HepG2 (cell line): ENCODE results near the gene PTPN18. TPM values are rescaled to one million over a fixed set of nuclear protein-coding genes. Genes with fewer than 3 reads are reported as not detected.

Experiments used
- CCAR2 ChIP-seq: fragments of 200-400 bp; formaldehyde crosslinking; optimal IDR thresholded peaks from 2 replicates; pipeline ENCODE3; 2018; ENCODE audit warnings: low read depth, mild to moderate bottlenecking, low read length, moderate library complexity
- ELF4 ChIP-seq: sonication (generic); formaldehyde crosslinking; IDR thresholded peaks from 2 replicates; pipeline ENCODE4 v1.5.0; 2020; ENCODE audit warnings: missing genetic modification reagents, mild to moderate bottlenecking, moderate library complexity, borderline replicate concordance
- ERF ChIP-seq: IDR thresholded peaks from 2 replicates; pipeline ENCODE4 v1.6.1; 2018; ENCODE audit warnings: missing biosample characterization, missing genetic modification reagents
- NFAT5 ChIP-seq: sonication (generic); formaldehyde crosslinking; IDR thresholded peaks from 2 replicates; pipeline ENCODE4 v1.4.0; 2020; ENCODE audit warnings: missing genetic modification reagents
- ONECUT2 ChIP-seq: sonication (generic); formaldehyde crosslinking; IDR thresholded peaks from 2 replicates; pipeline ENCODE4 v1.4.0; 2020; ENCODE audit warnings: missing genetic modification reagents
- RBM39 ChIP-seq: fragments of 200-400 bp; formaldehyde crosslinking; IDR thresholded peaks from one replicate; pipeline ENCODE4 v1.6.1; 2018; ENCODE audit warnings: antibody characterized with exemption, mild to moderate bottlenecking, low read depth, low read length; ENCODE audit not compliant: poor library complexity, severe bottlenecking
- RORA ChIP-seq: sonication (generic); formaldehyde crosslinking; IDR thresholded peaks from 2 replicates; pipeline ENCODE4 v1.5.0; 2020; ENCODE audit warnings: mild to moderate bottlenecking, missing genetic modification reagents, moderate library complexity
- THYN1 ChIP-seq: sonication (generic); formaldehyde crosslinking; IDR thresholded peaks from 2 replicates; pipeline ENCODE4 v1.8.1; 2023; ENCODE audit warnings: low read depth, mild to moderate bottlenecking, moderate library complexity, missing genetic modification reagents, borderline replicate concordance
- ZFP62 ChIP-seq: sonication (generic); formaldehyde crosslinking; IDR thresholded peaks from 2 replicates; pipeline ENCODE4 v1.4.0; 2020; ENCODE audit warnings: missing genetic modification reagents
- ZNF263 ChIP-seq: sonication (generic); formaldehyde crosslinking; IDR thresholded peaks from 2 replicates; pipeline ENCODE4 v1.4.0; 2020; ENCODE audit warnings: missing genetic modification reagents
- ZNF44 ChIP-seq: sonication (generic); formaldehyde crosslinking; IDR thresholded peaks from 2 replicates; pipeline ENCODE4 v1.5.1; 2020; ENCODE audit warnings: mild to moderate bottlenecking, missing genetic modification reagents
- ZNF589 ChIP-seq: sonication (generic); formaldehyde crosslinking; conservative IDR thresholded peaks from 2 replicates; pipeline ENCODE4 v1.8.0; 2022; ENCODE audit warnings: mild to moderate bottlenecking, moderate library complexity, missing genetic modification reagents
- ZNF597 ChIP-seq: sonication (generic); formaldehyde crosslinking; IDR thresholded peaks from 2 replicates; pipeline ENCODE4 v1.5.0; 2020; ENCODE audit warnings: missing genetic modification reagents
- polyA plus RNA-seq, 8 experiments: library from polyadenylated mRNA; depleted of rRNA in 3 of 8; stranded (reverse) in 7 of 8; unstranded in 1 of 8; fragments of >200 nt; fragmentation: Illumina TruSeq in 4 of 8; extraction: Trizol in 4 of 8; gene quantifications; 2 replicates each; pipeline versions ENCODE4 v1.2.1 to v1.2.3, GENCODE V29; 2011 to 2016; ENCODE audit warnings: low read depth in 4 of 8, missing spikeins in 1 of 8, mixed read lengths in 1 of 8; ENCODE audit not compliant: insufficient read depth in 1 of 8
- total RNA-seq, 5 experiments: library from RNA; depleted of rRNA; stranded (reverse); fragments of >200 nt; fragmentation: Illumina TruSeq; extraction: Trizol; gene quantifications; 2 replicates each; pipeline ENCODE4 v1.2.3, GENCODE V29; 2016; ENCODE audit warnings: low read depth in 1 of 5
- TF ChIP-seq, protein P1 (sequence below): sonication (generic); formaldehyde crosslinking; IDR thresholded peaks from 2 replicates; pipeline ENCODE4 v1.4.0; 2020; ENCODE audit warnings: mild to moderate bottlenecking, missing genetic modification reagents, borderline replicate concordance
- TF ChIP-seq, protein P2 (sequence below): sonication (generic); formaldehyde crosslinking; IDR thresholded peaks from 2 replicates; pipeline ENCODE4 v1.8.0; 2022; ENCODE audit warnings: mild to moderate bottlenecking, missing genetic modification reagents; ENCODE audit not compliant: insufficient replicate concordance

The PTPN18 gene
- total and polyA plus RNA-seq, 2 of the 13 experiments (the other 11 are each of a cell fraction or from before 2014, with no cell fraction given): 14.8 to 39.6 TPM

DNA sequence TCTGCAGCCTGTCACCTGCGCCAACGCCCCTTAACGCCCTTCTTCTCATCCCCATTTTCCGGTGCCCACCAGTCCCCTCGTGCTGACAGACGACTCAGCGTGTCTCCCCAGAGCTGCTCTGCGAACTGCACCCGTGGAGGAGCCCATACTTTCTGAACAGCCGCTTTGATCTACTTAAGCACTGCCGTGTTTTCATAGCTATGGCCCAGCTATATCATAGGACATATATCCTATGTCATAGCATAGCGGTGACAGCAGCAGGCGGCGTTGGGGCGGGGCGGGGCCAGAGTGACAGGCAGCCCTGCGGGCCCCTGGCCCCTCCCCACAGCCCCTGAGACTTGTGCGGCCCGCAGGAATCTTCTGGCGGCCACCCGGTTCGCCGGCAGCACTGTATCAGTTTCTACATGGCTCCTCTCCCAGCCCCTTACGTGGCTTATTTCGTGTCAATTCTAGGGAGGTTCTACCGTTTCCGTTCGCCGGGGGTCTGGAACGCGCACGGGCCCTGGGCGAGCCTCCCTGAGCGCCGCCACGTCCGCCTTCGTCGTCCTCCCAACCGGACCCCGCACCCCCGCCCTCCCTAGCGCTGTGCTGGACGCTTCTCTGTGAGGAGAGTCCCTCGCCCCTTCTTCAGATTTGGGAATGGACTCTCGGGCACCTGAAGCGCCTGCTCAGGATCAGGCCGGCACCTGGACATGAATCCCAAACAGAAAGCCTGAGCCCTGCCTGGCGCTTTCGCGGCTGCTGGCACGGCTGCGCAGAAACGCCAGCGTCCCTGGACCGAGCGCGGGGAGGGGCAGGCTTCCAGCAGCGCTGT lies 35.4 kb downstream of the PTPN18 start (continued):
- TF ChIP-seq CCAR2 (no peak), RORA (no peak), ZNF263 (peak; percentile 65), RBM39 (peak; percentile 13), ONECUT2 (CRISPR knock-in tag) (no peak), ZNF44 (CRISPR knock-in tag) (peak; percentile 47; the same call in 1 of the 2 replicates), ELF4 (CRISPR knock-in tag) (peak; percentile 7; the same call in 1 of the 2 replicates), NFAT5 (CRISPR knock-in tag) (no peak), ZNF589 (CRISPR knock-in tag) (no peak; the same call in 1 of the 2 replicates), ZFP62 (CRISPR knock-in tag) (no peak), THYN1 (CRISPR knock-in tag) (no peak), ZNF597 (CRISPR knock-in tag) (no peak), ERF (peak; percentile 13; the same call in 1 of the 2 replicates)
- TF ChIP-seq, protein P1, sequence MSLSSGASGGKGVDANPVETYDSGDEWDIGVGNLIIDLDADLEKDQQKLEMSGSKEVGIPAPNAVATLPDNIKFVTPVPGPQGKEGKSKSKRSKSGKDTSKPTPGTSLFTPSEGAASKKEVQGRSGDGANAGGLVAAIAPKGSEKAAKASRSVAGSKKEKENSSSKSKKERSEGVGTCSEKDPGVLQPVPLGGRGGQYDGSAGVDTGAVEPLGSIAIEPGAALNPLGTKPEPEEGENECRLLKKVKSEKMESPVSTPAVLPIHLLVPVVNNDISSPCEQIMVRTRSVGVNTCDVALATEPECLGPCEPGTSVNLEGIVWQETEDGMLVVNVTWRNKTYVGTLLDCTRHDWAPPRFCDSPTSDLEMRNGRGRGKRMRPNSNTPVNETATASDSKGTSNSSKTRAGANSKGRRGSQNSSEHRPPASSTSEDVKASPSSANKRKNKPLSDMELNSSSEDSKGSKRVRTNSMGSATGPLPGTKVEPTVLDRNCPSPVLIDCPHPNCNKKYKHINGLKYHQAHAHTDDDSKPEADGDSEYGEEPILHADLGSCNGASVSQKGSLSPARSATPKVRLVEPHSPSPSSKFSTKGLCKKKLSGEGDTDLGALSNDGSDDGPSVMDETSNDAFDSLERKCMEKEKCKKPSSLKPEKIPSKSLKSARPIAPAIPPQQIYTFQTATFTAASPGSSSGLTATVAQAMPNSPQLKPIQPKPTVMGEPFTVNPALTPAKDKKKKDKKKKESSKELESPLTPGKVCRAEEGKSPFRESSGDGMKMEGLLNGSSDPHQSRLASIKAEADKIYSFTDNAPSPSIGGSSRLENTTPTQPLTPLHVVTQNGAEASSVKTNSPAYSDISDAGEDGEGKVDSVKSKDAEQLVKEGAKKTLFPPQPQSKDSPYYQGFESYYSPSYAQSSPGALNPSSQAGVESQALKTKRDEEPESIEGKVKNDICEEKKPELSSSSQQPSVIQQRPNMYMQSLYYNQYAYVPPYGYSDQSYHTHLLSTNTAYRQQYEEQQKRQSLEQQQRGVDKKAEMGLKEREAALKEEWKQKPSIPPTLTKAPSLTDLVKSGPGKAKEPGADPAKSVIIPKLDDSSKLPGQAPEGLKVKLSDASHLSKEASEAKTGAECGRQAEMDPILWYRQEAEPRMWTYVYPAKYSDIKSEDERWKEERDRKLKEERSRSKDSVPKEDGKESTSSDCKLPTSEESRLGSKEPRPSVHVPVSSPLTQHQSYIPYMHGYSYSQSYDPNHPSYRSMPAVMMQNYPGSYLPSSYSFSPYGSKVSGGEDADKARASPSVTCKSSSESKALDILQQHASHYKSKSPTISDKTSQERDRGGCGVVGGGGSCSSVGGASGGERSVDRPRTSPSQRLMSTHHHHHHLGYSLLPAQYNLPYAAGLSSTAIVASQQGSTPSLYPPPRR: no peak
- TF ChIP-seq, protein P2, sequence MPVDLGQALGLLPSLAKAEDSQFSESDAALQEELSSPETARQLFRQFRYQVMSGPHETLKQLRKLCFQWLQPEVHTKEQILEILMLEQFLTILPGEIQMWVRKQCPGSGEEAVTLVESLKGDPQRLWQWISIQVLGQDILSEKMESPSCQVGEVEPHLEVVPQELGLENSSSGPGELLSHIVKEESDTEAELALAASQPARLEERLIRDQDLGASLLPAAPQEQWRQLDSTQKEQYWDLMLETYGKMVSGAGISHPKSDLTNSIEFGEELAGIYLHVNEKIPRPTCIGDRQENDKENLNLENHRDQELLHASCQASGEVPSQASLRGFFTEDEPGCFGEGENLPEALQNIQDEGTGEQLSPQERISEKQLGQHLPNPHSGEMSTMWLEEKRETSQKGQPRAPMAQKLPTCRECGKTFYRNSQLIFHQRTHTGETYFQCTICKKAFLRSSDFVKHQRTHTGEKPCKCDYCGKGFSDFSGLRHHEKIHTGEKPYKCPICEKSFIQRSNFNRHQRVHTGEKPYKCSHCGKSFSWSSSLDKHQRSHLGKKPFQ (CRISPR knock-in tag): peak; percentile 55
